GM12874 (cell line): ENCODE data around the gene CBY1.

ENCODE experiments used
- CTCF ChIP-seq: IDR thresholded peaks from 2 replicates; pipeline ENCODE4 v1.5.1; 2011; ENCODE audit warnings: low read depth, mild to moderate bottlenecking, control low read depth, low read length, moderate library complexity; ENCODE audit not compliant: insufficient read depth

Gene CBY1

GRCh38 chr22:38656256-38657044, at the start of gene CBY1, which contains the start of gene FAM227A:
TSS of gene CBY1 (plus strand) at chr22:38656638. CDS start at chr22:38668055, 11,417 bp downstream.
TSS of gene FAM227A (minus strand) at chr22:38656392. CDS start at chr22:38650168, 6,224 bp downstream.
- no peak for TF ChIP-seq CTCF

- TF ChIP-seq CTCF: no peak
Observed at GRCh38 chr22:38607680-38608079, 48.8 kb upstream of the CBY1 start.

GRCh38 chr22:38608992-38609750, 47.3 kb upstream of the CBY1 start:
- TF ChIP-seq CTCF: no peak

- no peak for TF ChIP-seq CTCF
Observed at GRCh38 chr22:38610234-38610633, 46.2 kb upstream of the CBY1 start.

- no peak for TF ChIP-seq CTCF
Observed at GRCh38 chr22:38611559-38611958, 44.9 kb upstream of the CBY1 start.

- no peak for TF ChIP-seq CTCF
Observed at GRCh38 chr22:38612217-38613006, 44.0 kb upstream of the CBY1 start.

- no peak for TF ChIP-seq CTCF
Observed at GRCh38 chr22:38613588-38613987, 42.9 kb upstream of the CBY1 start.
